ENCODE measurements around the gene KEAP1.
A peak's percentile ranks its signal among the peaks of the same experiment; 100 is the strongest.

The KEAP1 gene

DNA sequence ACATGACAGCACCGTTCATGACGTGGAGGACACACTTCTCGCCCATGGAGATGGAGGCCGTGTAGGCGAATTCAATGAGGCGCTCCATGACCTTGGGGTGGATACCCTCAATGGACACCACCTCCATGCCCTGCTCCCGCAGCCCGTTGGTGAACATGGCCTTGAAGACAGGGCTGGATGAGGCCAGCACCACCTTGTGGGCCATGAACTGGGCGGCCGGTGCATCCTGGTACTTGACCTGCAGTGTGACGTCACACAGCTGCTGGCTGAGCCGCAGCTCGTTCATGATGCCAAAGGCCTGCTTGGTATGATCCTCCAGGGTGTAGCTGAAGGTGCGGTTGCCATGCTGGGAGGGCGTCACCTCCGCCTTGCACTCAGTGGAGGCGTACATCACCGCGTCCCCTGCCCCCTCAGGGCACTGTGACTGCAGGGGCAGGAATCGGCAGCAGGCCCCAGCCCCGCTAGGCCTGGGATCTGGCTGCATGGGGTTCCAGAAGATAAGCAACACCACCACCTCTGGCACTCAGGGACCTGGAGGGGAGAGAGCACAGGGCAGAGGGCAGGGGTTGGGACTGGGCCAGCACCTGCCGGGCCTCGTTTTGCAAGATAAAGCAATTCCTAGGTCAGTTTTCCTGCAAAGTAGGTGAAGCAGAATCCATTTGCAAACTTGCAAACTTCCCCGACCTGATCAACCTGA, 3.5 kb downstream of the KEAP1 start:
- TF ChIP-seq, protein P1, sequence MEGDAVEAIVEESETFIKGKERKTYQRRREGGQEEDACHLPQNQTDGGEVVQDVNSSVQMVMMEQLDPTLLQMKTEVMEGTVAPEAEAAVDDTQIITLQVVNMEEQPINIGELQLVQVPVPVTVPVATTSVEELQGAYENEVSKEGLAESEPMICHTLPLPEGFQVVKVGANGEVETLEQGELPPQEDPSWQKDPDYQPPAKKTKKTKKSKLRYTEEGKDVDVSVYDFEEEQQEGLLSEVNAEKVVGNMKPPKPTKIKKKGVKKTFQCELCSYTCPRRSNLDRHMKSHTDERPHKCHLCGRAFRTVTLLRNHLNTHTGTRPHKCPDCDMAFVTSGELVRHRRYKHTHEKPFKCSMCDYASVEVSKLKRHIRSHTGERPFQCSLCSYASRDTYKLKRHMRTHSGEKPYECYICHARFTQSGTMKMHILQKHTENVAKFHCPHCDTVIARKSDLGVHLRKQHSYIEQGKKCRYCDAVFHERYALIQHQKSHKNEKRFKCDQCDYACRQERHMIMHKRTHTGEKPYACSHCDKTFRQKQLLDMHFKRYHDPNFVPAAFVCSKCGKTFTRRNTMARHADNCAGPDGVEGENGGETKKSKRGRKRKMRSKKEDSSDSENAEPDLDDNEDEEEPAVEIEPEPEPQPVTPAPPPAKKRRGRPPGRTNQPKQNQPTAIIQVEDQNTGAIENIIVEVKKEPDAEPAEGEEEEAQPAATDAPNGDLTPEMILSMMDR (IDR thresholded peaks at IDR 0.05; ENCODE audit: unreplicated experiment in 3 of 3), result no peak
- peaks cover 10% of the 10 kb centered on the region for H3K4me1 Mint-ChIP-seq
- H3K4me3 Mint-ChIP-seq, result peak overlapping the region; percentile 73 to 88 (median 82)
- H3K9me3 Mint-ChIP-seq, result no peaks in the 10 kb centered on the region
- peaks cover 4% of the 10 kb centered on the region for H3K27me3 Mint-ChIP-seq (ENCODE audit: low read depth)
- H3K27ac Mint-ChIP-seq, result peak overlapping the region; percentile 73 to 83 (median 77)
- H3K36me3 Mint-ChIP-seq (ENCODE audit: low read depth), result peaks cover 39% of the 10 kb centered on the region

DNA sequence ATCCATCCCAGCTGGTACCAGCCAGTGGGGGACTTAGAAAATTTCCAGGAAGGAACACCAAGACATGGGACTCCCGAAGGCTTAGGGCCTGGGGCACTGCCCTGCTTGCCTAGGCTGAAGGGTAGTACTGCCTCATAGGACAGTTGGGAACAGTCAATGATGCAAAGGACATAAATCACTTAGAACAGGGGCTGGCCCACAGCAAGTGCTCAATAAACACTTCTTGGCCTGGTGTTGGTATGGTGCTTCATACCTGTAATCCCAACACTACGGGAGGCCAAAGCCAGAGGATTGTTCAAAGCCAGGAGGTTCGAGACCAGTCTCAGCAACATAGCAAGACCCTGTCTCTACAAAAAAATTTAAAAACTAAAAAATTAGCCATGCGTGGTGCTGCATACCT, 5.8 kb downstream of the KEAP1 start:
- peaks cover 10% of the 10 kb centered on the region for H3K4me1 Mint-ChIP-seq
- peaks cover 45% of the 10 kb centered on the region for H3K36me3 Mint-ChIP-seq (ENCODE audit: low read depth)
- no peaks in the 10 kb centered on the region for H3K27me3 Mint-ChIP-seq (ENCODE audit: low read depth)
- TF ChIP-seq, protein P1 (IDR thresholded peaks at IDR 0.05; ENCODE audit: unreplicated experiment in 3 of 3), result no peak
- peak overlapping the region in 2 of 3 experiments; percentile 11 to 58 for H3K4me3 Mint-ChIP-seq
- H3K27ac Mint-ChIP-seq, result no peak overlapping the region
- no peaks in the 10 kb centered on the region for H3K9me3 Mint-ChIP-seq

DNA sequence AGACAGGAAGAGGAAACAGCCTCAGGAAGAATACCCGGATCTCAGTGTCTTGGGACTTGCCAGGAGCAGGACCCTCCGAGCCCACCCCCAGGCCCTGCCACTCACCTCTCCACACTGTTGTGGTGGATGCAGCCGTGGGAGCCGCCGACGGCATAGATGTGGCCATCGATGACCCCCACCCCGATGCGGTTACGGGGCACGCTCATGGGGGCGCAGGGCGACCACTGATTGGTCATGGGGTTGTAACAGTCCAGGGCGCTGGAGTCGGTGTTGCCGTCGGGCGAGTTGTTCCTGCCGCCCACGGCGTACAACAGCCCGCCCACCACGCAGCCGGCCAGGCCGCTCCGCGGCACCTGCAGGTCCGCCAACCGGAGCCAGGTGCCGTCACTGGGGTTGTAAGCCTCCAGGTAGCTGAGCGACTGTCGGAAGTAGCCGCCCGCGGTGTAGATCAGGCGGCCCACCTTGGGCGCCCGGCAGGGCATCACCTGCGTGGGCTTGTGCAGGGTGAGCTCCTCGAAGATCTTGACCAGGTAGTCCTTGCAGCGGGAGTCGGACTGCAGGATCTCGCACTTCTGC, 11.6 kb downstream of the KEAP1 start:
- Mint-ChIP-seq H3K36me3 (ENCODE audit: low read depth) (peaks cover 52% of the 10 kb centered on the region), H3K27ac (no peak overlapping the region), H3K27me3 (ENCODE audit: low read depth) (no peaks in the 10 kb centered on the region), H3K4me3 (no peak overlapping the region), H3K9me3 (no peaks in the 10 kb centered on the region), H3K4me1 (peaks cover 1% of the 10 kb centered on the region)
- TF ChIP-seq, protein P1 (IDR thresholded peaks at IDR 0.05; ENCODE audit: unreplicated experiment in 3 of 3), result no peak

DNA sequence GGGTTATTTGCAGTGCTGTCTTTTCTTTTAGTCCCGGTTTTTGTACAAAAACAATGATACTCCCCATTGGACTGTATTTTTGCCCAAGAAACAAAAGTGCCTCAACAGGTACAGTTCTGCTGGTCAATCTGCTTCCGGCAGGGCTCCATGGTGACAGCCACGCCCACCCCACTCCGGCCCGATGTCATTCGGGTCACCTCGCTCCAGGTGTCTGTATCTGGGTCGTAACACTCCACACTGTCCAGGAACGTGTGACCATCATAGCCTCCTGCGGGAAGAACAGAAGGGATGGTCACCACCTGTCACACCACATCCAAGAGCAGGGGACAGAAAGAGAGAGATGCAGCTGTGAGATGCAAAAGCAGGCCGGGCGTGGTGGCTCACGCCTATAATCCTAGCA, 16.6 kb downstream of the KEAP1 start:
- peak overlapping the region; percentile 41 to 78 (median 70) for H3K27ac Mint-ChIP-seq
- TF ChIP-seq, protein P1 (IDR thresholded peaks at IDR 0.05; ENCODE audit: unreplicated experiment in 3 of 3), result no peak
- no peaks in the 10 kb centered on the region for H3K27me3 Mint-ChIP-seq (ENCODE audit: low read depth)
- no peak overlapping the region for H3K4me3 Mint-ChIP-seq
- peaks cover 5% of the 10 kb centered on the region for H3K4me1 Mint-ChIP-seq
- peaks cover 41% of the 10 kb centered on the region for H3K36me3 Mint-ChIP-seq (ENCODE audit: low read depth)
- no peaks in the 10 kb centered on the region for H3K9me3 Mint-ChIP-seq

DNA sequence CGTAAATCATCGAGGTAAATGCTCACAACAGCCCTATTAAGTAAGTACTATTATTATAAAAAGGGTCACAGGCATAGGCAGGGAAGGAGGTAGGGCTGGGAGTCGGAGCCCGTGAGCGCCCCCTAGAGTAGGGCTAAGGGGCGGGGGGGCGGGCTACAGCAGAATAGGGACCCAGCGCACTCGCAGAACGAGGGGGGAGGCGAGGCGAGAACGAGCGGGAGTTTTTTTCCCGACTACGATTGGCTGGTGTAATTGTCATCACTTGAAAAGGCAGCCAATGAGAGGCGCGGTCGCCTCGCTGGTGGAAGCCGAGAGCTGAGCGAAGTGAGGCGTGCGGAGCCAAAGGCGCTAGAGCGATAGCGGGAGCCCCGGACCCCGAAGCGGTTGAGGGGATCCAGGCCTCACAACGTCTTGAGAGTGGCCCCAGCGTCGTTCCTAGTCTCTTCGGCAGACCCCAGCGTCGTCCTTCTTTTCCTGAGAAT, 24.2 kb downstream of the KEAP1 start:
- Mint-ChIP-seq H3K27ac (peak overlapping the region in 1 of 3 experiments; percentile 22), H3K9me3 (no peaks in the 10 kb centered on the region), H3K27me3 (ENCODE audit: low read depth) (peaks cover 12% of the 10 kb centered on the region), H3K36me3 (ENCODE audit: low read depth) (no peaks in the 10 kb centered on the region), H3K4me1 (peaks cover 5% of the 10 kb centered on the region), H3K4me3 (peak overlapping the region; percentile 32 to 68 (median 52))
- TF ChIP-seq, protein P1 (IDR thresholded peaks at IDR 0.05; ENCODE audit: unreplicated experiment in 3 of 3), result peak; percentile 59 to 72 (median 65)

Data from nephron (organoid).